ENCODE results near the gene HOMEZ. TPM values are rescaled to one million over a fixed set of nuclear protein-coding genes. Genes with fewer than 3 reads are reported as not detected.
"Not testable (repeated sequence)": the region's sequence is repeated elsewhere in the genome, so short reads cannot be mapped to it uniquely, and the experiment has no call there.

The HOMEZ gene
- total RNA-seq, 1 donor from 2014 or later: 7.3 TPM

GRCh38 chr14:23294734-23295561, 9.0 kb upstream of the HOMEZ start:
- H3K27me3 ChIP-seq: no peaks in the 10 kb centered on the region
- no peaks in the 10 kb centered on the region for H3K9me3 ChIP-seq
- peak overlapping the region in 1 of 2 donors; percentile 26 for H3K4me3 ChIP-seq
- intact Hi-C loops (cut with DNase I): loop anchor here (1.0 kb wide), 2 partner anchors 9 to 30 kb away; partner anchors contain the start of gene HOMEZ
- H3K4me1 ChIP-seq: peaks cover 5 to 10% of the 10 kb centered on the region in 2 donors
- peaks cover 0 to 3% of the 10 kb centered on the region in 2 donors for H3K36me3 ChIP-seq
- no peak overlapping the region for H3K27ac ChIP-seq
- TF ChIP-seq CTCF (IDR thresholded peaks at IDR 0.05): peak; percentile 59 to 89 (median 81)
- no peak for DNase-seq (ENCODE audit: low spot score in 2 of 2)

DNA sequence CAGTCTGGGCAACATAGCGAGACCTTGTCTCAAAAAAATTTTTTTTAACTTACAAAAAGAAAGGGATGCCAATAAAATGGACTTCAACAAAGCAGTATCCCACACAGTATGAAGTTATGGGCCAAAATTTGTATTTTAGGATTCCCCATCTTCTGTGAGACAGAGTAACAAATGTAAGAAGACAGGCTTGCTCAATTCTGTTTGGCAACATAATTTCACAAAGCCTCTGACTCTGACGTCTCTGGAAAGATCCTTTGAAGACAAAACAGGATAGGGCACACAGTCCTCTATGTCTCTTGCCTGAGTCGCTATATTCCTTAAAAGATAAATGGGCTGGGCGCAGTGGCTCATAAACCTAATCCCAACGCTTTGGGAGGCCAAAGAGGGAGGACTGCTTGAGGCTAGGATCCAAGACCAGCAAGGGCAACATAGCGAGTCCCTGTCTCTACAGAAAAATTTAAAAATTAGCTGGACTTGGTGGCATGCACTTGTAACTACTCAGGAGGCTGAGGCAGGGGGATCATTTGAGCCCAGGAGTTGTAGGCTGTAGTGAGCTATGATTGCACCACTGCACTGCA, 1.1 kb upstream of the HOMEZ start:
- DNase-seq (ENCODE audit: low spot score in 2 of 2): no peak
- intact Hi-C loops (cut with DNase I): loop anchor here (1.0 to 5.0 kb wide), 5 partner anchors 8 to 190 kb away; partner anchors contain the start of genes ACIN1, C14orf119, EFS and PABPN1
- no peaks in the 10 kb centered on the region for H3K36me3 ChIP-seq
- no peak for TF ChIP-seq CTCF (IDR thresholded peaks at IDR 0.05)
- no peaks in the 10 kb centered on the region for H3K9me3 ChIP-seq
- peak overlapping the region; percentile 67 to 100 for H3K4me3 ChIP-seq
- H3K27ac ChIP-seq: peak overlapping the region; percentile 95 to 99
- peaks cover 0 to 11% of the 10 kb centered on the region in 2 donors for H3K4me1 ChIP-seq
- no peaks in the 10 kb centered on the region for H3K27me3 ChIP-seq

- Histone ChIP-seq H3K9me3 (no peaks in the 10 kb centered on the region), H3K27me3 (no peaks in the 10 kb centered on the region), H3K27ac (peak overlapping the region; percentile 93 to 99), H3K4me3 (peak overlapping the region; percentile 78 to 100), H3K4me1 (peaks cover 0 to 11% of the 10 kb centered on the region in 2 donors), H3K36me3 (no peaks in the 10 kb centered on the region)
- intact Hi-C loops (cut with DNase I): loop anchor here (1.0 to 5.0 kb wide), 5 partner anchors 10 to 188 kb away; partner anchors contain the start of genes ACIN1, C14orf119, EFS and PABPN1
- TF ChIP-seq CTCF (IDR thresholded peaks at IDR 0.05): no peak
- no peak for DNase-seq (ENCODE audit: low spot score in 2 of 2)
Measured at GRCh38 chr14:23285530-23286019, 357 bp downstream of the HOMEZ start.

- no peaks in the 10 kb centered on the region for H3K9me3 ChIP-seq
- peak overlapping the region; percentile 93 to 99 for H3K27ac ChIP-seq
- TF ChIP-seq CTCF (IDR thresholded peaks at IDR 0.05): no peak
- intact Hi-C loops (cut with DNase I): loop anchor here (5.0 kb wide), 2 partner anchors 82 to 188 kb away; partner anchors contain the start of genes ACIN1, C14orf119 and EFS
- H3K27me3 ChIP-seq: no peaks in the 10 kb centered on the region
- peak overlapping the region; percentile 78 to 100 for H3K4me3 ChIP-seq
- DNase-seq (ENCODE audit: low spot score in 2 of 2): no peak
- no peaks in the 10 kb centered on the region for H3K36me3 ChIP-seq
- H3K4me1 ChIP-seq: peaks cover 0 to 11% of the 10 kb centered on the region in 2 donors
Measured at GRCh38 chr14:23284654-23285529, 1.0 kb downstream of the HOMEZ start.

GRCh38 chr14:23281247-23281646, 4.7 kb downstream of the HOMEZ start:
- peaks cover 0 to 6% of the 10 kb centered on the region in 2 donors for H3K4me1 ChIP-seq
- no peak for TF ChIP-seq CTCF (IDR thresholded peaks at IDR 0.05)
- no peak overlapping the region for H3K4me3 ChIP-seq
- H3K27ac ChIP-seq: no peak overlapping the region
- intact Hi-C loops (cut with DNase I): no loop called here
- no peak for DNase-seq (ENCODE audit: low spot score in 2 of 2)
- no peaks in the 10 kb centered on the region for H3K27me3 ChIP-seq
- H3K36me3 ChIP-seq: peaks cover 3 to 6% of the 10 kb centered on the region in 2 donors
- no peaks in the 10 kb centered on the region for H3K9me3 ChIP-seq

GRCh38 chr14:23277928-23278327, 8.0 kb downstream of the HOMEZ start:
- H3K27me3 ChIP-seq; H3K4me1 ChIP-seq; H3K9me3 ChIP-seq; H3K4me3 ChIP-seq; intact Hi-C loops (cut with DNase I); DNase-seq (ENCODE audit: low spot score in 2 of 2); H3K27ac ChIP-seq: not testable (repeated sequence)
- peaks cover 9 to 12% of the 10 kb centered on the region in 2 donors for H3K36me3 ChIP-seq

Data from ascending aorta (tissue), 2 donors.